Measurements from ENCODE around the gene KCNQ5.

The KCNQ5 gene

DNA sequence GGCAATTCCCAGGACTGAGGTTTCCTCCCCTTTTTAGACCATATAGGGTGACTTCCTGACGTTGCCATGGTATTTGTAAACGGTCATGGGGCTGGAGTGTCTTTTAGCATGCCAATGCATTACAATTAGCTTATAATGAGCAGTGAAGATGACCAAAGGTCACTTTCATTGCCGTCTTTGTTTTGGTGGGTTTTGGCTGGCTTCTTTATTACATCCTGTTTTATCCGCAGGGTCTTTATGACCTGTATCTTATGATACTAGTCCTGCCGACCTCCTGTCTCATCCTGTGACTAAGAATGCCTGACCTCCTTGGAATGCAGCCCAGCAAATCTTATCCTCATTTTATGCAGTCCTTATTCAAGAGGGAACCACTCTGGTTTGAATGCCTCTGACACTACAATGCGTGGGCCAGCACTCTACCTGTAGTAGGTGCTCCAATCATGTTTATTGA lies 190.1 kb downstream of the KCNQ5 start:
- no peak for DNase-seq

DNA sequence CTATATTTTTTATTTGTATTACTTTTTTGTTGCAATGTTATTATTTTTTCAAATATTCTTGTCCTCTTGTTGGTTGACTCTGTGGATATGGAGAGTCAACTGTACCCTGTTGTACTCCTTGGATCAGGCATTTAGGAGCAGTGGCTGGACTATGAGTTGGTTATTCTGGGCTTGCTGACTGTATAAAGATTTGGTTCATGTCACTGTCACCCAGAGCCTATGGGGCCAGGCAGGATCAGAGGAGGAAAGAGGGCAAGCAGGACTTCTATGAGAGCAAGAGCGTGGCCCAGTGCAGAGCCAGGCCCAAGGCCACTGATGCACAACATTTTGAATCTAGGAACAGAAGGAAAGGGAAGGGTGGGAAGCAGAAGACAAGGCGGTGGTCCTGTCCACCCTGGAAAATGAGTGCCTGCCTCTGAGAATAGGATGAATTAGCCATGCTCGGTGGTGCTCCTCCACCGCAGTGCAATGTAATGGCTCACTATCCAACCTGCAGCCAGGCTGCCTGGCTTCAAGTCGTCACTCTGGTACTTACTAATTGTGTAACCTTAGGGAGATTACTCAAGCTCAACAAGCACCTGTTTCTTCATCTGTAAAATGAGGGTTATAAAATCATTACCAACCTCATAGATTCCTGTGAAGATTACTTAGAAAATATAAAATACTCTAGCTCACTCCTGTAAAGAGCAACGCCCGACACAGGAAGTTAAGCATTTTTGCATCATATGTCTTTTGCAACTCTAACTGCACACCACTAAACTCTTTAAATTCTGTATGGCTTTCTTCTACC lies 192.1 kb downstream of the KCNQ5 start:
- DNase-seq: no peak

DNA sequence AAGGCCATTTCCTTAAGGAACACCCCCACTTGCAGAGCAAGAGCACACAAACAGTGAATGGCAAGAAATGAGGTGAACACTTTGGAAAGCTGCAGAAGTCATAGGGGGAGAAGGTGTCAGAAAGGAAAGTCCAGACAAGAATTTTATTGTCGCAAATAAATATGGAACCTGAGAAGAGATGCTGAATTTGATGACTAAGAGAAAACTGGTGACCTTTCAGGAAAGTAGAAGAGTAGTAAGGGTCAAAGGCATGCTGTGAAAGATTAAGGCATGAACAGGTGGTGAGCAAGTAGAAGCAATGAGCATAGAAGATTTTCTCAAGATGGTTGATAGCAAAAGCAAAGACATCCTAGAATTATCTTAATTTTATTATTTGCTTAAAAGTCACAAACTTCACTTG lies 194.2 kb downstream of the KCNQ5 start:
- no peak for DNase-seq

DNA sequence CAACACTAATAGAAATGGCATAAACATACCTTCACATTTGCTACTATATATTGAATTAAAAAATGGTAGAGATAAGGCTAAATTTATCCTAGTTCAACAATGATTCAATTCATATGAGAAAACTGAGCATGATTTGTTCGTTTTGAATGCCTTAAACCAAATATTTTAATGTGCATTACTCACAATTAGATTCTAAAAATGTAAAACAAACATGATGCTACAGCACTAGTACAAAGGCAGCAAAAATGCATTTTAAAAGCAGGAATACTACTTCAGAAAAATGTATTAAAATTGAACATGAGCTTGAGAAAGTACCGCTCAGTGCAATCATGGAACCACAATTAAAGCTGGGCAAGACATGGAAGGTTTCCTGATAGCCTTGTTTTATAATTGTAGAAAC lies 195.3 kb downstream of the KCNQ5 start:
- DNase-seq: no peak

DNA sequence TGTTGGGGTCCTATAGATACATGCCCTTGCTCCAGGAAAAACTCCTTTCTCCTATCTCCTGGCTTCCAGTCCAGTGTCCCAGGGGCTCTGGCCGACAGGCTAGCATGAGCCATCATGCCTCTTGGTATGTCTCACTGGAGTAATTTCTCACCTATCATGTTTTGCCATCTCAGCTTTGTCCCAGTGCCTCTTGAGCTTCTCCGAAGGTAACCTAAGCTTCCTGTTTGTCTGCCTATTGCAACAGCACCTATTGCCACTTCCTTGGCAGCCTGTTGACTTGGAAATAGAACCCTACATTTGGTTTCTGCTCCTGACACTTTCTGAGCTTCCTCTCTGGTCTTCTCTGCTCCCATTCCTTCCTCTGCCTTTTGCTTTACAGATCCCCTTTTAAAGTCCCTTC lies 197.7 kb downstream of the KCNQ5 start:
- DNase-seq: no peak

GRCh38 chr6:72820153-72820552 lies 198.3 kb downstream of the KCNQ5 start:
- no peak for DNase-seq

GRCh38 chr6:72820906-72821305 lies 199.0 kb downstream of the KCNQ5 start:
- no peak for DNase-seq

DNA sequence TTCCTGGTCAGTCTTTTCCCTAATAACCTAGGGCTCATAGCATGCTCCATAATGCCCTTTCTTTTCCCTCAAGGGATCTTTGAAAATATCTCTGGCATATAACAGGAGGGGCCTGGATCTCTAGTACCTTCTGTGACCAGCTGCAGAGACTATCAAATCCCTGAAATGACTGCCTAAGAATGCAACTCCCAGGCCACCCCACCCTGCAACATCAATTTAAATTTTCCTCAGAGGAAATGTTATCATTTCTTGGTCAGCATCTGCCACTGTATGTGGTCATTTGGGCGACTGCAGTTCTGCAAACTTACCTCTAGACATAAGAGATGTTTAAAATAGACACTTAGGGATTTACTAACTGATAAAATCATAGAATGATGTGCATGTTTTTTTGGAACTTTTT lies 200.2 kb downstream of the KCNQ5 start:
- no peak for DNase-seq

DNA sequence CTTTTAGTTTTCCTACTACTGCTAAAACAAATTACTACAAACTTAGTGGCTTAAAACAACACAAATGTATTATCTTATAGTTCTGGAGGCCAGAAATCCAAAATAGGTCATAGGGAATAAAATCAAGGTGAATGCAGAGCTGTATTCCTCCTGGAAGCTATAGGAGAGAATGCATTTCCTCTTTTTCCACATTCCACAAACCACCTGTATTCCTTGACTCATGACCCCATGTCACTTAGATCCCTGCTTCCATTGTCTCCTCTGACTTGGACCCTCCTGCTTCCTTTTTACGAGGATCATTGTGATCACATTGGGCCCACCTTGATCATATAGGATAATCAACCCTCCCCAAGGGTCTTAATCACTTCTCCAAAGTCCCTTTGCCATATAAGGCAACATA lies 200.8 kb downstream of the KCNQ5 start:
- no peak for DNase-seq

DNA sequence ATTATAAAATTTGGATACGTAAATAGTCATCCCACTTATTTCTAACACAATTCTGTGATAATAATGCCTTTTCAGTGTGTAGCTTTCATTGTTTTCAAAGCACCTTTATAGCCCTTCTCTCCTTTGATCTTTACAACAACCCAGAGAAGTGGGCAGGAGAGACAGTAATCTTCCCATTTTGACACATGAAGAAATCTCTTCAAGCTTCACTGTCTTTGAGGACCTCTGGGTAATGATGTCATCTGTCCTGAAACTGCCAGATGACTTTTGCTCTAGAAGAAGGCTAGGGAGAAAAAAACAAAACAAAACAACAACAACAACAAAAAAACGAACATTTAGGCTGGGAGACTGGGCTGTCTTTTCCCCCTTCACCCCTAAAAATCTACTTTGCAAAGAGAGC lies 203.0 kb downstream of the KCNQ5 start:
- DNase-seq: no peak

DNA sequence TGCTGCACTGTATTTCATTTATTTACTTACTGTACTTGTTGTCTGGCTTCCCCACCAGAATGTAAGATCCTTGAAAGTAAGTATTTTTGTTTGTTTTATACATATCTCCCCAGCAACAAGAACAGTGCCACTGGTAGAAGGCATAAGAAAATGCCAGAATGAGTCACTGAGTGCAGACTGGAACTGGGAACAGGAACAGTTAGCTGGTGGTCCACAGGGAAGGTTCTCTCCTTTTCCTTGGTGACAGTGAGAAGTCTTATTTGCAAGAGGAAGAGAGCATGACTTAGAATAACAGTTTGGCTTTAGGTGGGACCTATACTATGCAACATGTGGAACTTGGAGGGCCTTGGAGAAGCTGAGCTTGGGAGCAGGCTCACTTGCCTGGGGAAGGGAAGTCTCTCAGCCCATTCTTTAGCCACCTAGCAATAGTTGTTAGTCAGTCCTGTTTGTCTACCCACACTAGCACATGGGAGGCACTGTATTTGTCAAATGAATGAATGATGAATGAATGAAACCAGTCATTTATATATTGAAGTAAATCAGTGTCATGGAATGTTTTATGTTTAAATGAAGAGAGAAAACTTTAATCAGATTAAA lies 203.5 kb downstream of the KCNQ5 start:
- no peak for DNase-seq

- DNase-seq: peak; percentile 12
Measured at GRCh38 chr6:72826037-72826436, 204.2 kb downstream of the KCNQ5 start.

DNA sequence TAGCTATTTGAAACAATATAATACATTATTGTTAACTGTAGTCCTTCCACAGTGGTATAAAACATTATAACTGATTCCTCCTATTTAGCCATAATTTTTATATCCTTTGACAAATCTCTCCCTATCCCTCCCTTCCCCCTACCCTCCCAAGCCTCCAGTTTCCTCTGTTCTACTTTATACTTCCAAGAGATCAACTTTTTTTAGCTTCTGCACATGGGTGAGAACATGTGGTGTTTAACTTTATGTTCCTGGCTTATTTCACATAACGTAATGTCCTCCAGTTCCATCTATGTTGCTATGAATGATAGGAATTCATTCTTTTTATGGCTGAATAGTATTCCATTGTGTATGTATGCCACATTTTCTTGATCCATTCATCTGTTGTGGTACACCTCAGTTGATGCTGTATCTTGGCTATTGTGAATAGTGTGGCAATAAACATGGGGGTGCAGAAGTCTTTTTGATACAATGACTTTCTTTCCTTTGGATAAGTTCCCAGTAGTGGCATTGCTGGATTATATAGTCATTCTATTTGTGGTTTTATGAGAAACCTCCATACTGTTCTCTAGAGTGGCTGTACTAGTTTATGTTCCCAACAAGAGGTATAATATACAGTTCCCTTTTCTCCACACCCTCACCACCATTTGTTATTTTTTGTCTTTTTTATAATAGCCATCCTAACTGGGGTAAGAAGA lies 205.0 kb downstream of the KCNQ5 start:
- no peak for DNase-seq

DNA sequence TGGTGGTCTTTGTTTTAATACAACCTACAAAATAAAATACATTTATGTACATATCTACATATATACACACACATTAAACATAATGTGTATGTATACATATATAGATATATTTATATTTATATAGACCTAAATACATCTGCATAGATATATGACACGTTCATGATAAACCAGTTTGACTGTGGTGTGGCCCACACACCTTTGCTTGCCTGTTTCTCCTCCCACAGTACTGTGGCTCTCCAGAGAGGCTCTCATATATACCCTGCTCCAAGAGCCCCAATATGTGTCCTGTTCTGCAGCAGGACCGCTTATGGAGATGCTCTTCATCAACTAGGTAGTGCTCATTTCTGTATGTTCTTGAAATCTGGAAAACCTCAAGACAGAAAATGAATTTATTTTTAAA lies 207.0 kb downstream of the KCNQ5 start:
- no peak for DNase-seq

GRCh38 chr6:72832271-72832670 lies 210.4 kb downstream of the KCNQ5 start:
- DNase-seq: no peak

DNA sequence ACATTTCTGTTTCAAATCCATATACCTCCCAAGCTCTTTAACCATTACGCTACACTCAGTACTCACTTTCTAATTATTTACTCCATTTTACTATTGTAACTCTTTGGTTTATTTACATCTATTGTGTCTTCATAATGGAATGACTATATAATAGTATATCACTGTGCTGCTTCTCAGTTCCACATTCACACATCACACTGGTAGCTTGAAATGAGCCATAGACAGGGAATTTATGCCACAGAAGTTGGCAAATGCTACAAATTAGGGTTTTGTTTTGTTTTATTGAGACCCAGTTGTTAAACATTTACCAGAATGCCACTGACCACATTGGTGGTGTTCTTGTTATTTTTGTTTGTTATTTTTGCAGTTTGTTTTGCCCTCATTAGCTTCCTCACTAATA lies 213.9 kb downstream of the KCNQ5 start:
- no peak for DNase-seq

- DNase-seq: no peak
Measured at GRCh38 chr6:72836971-72837370, 215.1 kb downstream of the KCNQ5 start.

DNA sequence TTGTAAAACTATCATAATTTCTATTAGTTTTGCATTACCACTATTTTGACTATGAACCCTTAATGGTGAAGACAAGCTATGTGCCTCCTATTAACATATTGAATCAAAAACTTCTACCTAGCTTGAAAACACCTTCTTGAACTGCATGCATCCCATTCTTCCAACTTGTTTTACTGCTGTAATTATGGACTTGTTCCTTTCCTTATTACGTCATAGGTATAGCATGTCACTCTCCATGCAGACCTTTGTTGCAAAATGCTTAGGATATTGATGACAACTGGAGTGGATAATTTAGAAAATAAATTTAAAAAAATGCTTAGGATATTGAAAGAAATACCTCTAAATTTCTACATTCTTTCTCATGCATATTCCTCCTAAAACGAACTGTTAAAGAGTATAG lies 219.3 kb downstream of the KCNQ5 start:
- DNase-seq: no peak

GRCh38 chr6:72842140-72842539 lies 220.3 kb downstream of the KCNQ5 start:
- DNase-seq: no peak

DNA sequence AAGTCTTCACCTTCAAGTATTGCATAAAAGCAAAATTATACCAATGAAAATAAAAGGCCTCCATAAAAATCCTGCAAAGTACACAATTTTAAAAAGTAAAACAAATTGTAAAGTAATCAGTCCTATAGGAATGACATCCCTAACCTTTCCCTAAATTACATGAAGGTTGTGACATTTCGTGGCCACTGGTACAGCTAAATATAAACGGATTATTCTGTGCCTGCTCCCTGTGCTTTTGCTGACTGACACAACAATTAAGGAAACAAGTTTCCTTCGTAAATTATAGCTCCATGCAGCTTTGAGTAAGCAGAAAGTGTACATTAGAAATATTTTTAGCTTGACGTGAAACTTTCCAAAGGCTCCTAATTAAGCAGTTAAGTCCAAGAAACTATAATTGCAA lies 222.8 kb downstream of the KCNQ5 start:
- DNase-seq: no peak

DNA sequence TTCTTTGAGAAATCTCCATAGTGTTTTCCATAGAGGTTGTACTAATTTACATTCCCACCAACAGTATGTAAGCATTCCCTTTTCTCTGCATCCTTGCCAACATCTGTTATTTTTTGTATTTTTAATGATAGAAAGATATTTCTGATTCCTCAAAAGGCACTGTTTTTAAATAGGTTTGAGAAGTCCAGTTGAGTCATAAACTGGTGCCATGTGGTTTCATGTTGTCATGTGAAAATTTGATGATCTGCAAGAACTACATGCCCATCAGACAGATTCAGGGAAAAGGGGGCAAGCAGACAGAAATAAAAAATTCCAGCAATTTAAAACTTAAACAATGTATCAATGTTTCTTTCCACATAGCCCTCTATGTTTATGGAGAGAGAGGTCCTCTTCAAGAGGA lies 227.5 kb downstream of the KCNQ5 start:
- DNase-seq: no peak

GRCh38 chr6:72850040-72850439 lies 228.2 kb downstream of the KCNQ5 start:
- DNase-seq: no peak

- DNase-seq: no peak
Measured at GRCh38 chr6:72850469-72850868, 228.6 kb downstream of the KCNQ5 start.

- DNase-seq: no peak
Measured at GRCh38 chr6:72855471-72855870, 233.6 kb downstream of the KCNQ5 start.
